ENCODE data around the gene CHST5.

CHST5 gene

GRCh38 chr16:75494661-75495075 lies 41.2 kb downstream of the CHST5 start:
- H3K27ac ChIP-seq (ENCODE audit: low read depth, low read length), result no peak overlapping the region
- H3K9me3 ChIP-seq (ENCODE audit: control insufficient read depth in 5 of 5, low read length in 5 of 5), result no peaks in the 10 kb centered on the region
- no peaks in the 10 kb centered on the region for H3K36me3 ChIP-seq (ENCODE audit: control insufficient read depth in 5 of 5, insufficient read depth in 5 of 5, low read length in 5 of 5)
- H3K9ac ChIP-seq (ENCODE audit: low read length in 5 of 5), result peak overlapping the region in 2 of 5 donors; percentile 53 to 60
- H3K4me3 ChIP-seq (ENCODE audit: low read depth in 1 of 5, low read length in 5 of 5), result peak overlapping the region; percentile 52 to 68 (median 59)
- peaks cover 0 to 13% (median 12%) of the 10 kb centered on the region in 5 donors for H3K4me1 ChIP-seq (ENCODE audit: control insufficient read depth in 5 of 5, insufficient read depth in 5 of 5, low read length in 5 of 5)
- H3K27me3 ChIP-seq (ENCODE audit: control insufficient read depth in 5 of 5, insufficient read depth in 4 of 5, low read length in 5 of 5), result peaks cover 10 to 30% (median 11%) of the 10 kb centered on the region in 5 donors

GRCh38 chr16:75494184-75494583 lies 41.7 kb downstream of the CHST5 start:
- no peak overlapping the region for H3K9ac ChIP-seq (ENCODE audit: low read length in 5 of 5)
- no peaks in the 10 kb centered on the region for H3K36me3 ChIP-seq (ENCODE audit: control insufficient read depth in 5 of 5, insufficient read depth in 5 of 5, low read length in 5 of 5)
- H3K27ac ChIP-seq (ENCODE audit: low read depth, low read length), result no peak overlapping the region
- H3K4me1 ChIP-seq (ENCODE audit: control insufficient read depth in 5 of 5, insufficient read depth in 5 of 5, low read length in 5 of 5), result peaks cover 0 to 13% (median 12%) of the 10 kb centered on the region in 5 donors
- H3K9me3 ChIP-seq (ENCODE audit: control insufficient read depth in 5 of 5, low read length in 5 of 5), result no peaks in the 10 kb centered on the region
- peaks cover 10 to 30% (median 11%) of the 10 kb centered on the region in 5 donors for H3K27me3 ChIP-seq (ENCODE audit: control insufficient read depth in 5 of 5, insufficient read depth in 4 of 5, low read length in 5 of 5)
- peak overlapping the region in 3 of 5 donors; percentile 52 to 59 (median 53) for H3K4me3 ChIP-seq (ENCODE audit: low read depth in 1 of 5, low read length in 5 of 5)

GRCh38 chr16:75491876-75492275 lies 44.0 kb downstream of the CHST5 start:
- H3K4me3 ChIP-seq (ENCODE audit: low read depth in 1 of 5, low read length in 5 of 5), result no peak overlapping the region
- H3K9ac ChIP-seq (ENCODE audit: low read length in 5 of 5), result no peak overlapping the region
- no peaks in the 10 kb centered on the region for H3K36me3 ChIP-seq (ENCODE audit: control insufficient read depth in 5 of 5, insufficient read depth in 5 of 5, low read length in 5 of 5)
- H3K4me1 ChIP-seq (ENCODE audit: control insufficient read depth in 5 of 5, insufficient read depth in 5 of 5, low read length in 5 of 5), result peaks cover 0 to 13% (median 12%) of the 10 kb centered on the region in 5 donors
- H3K27me3 ChIP-seq (ENCODE audit: control insufficient read depth in 5 of 5, insufficient read depth in 4 of 5, low read length in 5 of 5), result peaks cover 10 to 30% (median 11%) of the 10 kb centered on the region in 5 donors
- no peaks in the 10 kb centered on the region for H3K9me3 ChIP-seq (ENCODE audit: control insufficient read depth in 5 of 5, low read length in 5 of 5)
- H3K27ac ChIP-seq (ENCODE audit: low read depth, low read length), result no peak overlapping the region

GRCh38 chr16:75488322-75488721 lies 47.6 kb downstream of the CHST5 start:
- H3K27me3 ChIP-seq (ENCODE audit: control insufficient read depth in 5 of 5, insufficient read depth in 4 of 5, low read length in 5 of 5), result peaks cover 0 to 13% (median 11%) of the 10 kb centered on the region in 5 donors
- H3K9ac ChIP-seq (ENCODE audit: low read length in 5 of 5), result no peak overlapping the region
- H3K4me3 ChIP-seq (ENCODE audit: low read depth in 1 of 5, low read length in 5 of 5), result no peak overlapping the region
- H3K27ac ChIP-seq (ENCODE audit: low read depth, low read length), result no peak overlapping the region
- no peaks in the 10 kb centered on the region for H3K4me1 ChIP-seq (ENCODE audit: control insufficient read depth in 5 of 5, insufficient read depth in 5 of 5, low read length in 5 of 5)
- H3K9me3 ChIP-seq (ENCODE audit: control insufficient read depth in 5 of 5, low read length in 5 of 5), result no peaks in the 10 kb centered on the region
- H3K36me3 ChIP-seq (ENCODE audit: control insufficient read depth in 5 of 5, insufficient read depth in 5 of 5, low read length in 5 of 5), result no peaks in the 10 kb centered on the region

- Histone ChIP-seq H3K27ac (ENCODE audit: low read depth, low read length) (no peak overlapping the region), H3K9me3 (ENCODE audit: control insufficient read depth in 5 of 5, low read length in 5 of 5) (no peaks in the 10 kb centered on the region), H3K27me3 (ENCODE audit: control insufficient read depth in 5 of 5, insufficient read depth in 4 of 5, low read length in 5 of 5) (peaks cover 0 to 12% (median 7%) of the 10 kb centered on the region in 5 donors), H3K36me3 (ENCODE audit: control insufficient read depth in 5 of 5, insufficient read depth in 5 of 5, low read length in 5 of 5) (no peaks in the 10 kb centered on the region), H3K4me1 (ENCODE audit: control insufficient read depth in 5 of 5, insufficient read depth in 5 of 5, low read length in 5 of 5) (no peaks in the 10 kb centered on the region), H3K9ac (ENCODE audit: low read length in 5 of 5) (no peak overlapping the region), H3K4me3 (ENCODE audit: low read depth in 1 of 5, low read length in 5 of 5) (no peak overlapping the region)
Observed at GRCh38 chr16:75486676-75487313, 49.1 kb downstream of the CHST5 start.

GRCh38 chr16:75486014-75486675 lies 49.8 kb downstream of the CHST5 start:
- Histone ChIP-seq H3K27ac (ENCODE audit: low read depth, low read length) (no peak overlapping the region), H3K9ac (ENCODE audit: low read length in 5 of 5) (no peak overlapping the region), H3K4me1 (ENCODE audit: control insufficient read depth in 5 of 5, insufficient read depth in 5 of 5, low read length in 5 of 5) (no peaks in the 10 kb centered on the region), H3K36me3 (ENCODE audit: control insufficient read depth in 5 of 5, insufficient read depth in 5 of 5, low read length in 5 of 5) (no peaks in the 10 kb centered on the region), H3K9me3 (ENCODE audit: control insufficient read depth in 5 of 5, low read length in 5 of 5) (no peaks in the 10 kb centered on the region), H3K27me3 (ENCODE audit: control insufficient read depth in 5 of 5, insufficient read depth in 4 of 5, low read length in 5 of 5) (peaks cover 0 to 11% (median 4%) of the 10 kb centered on the region in 5 donors), H3K4me3 (ENCODE audit: low read depth in 1 of 5, low read length in 5 of 5) (no peak overlapping the region)

GRCh38 chr16:75485230-75486013 lies 50.5 kb downstream of the CHST5 start:
- Histone ChIP-seq H3K9me3 (ENCODE audit: control insufficient read depth in 5 of 5, low read length in 5 of 5) (no peaks in the 10 kb centered on the region), H3K36me3 (ENCODE audit: control insufficient read depth in 5 of 5, insufficient read depth in 5 of 5, low read length in 5 of 5) (no peaks in the 10 kb centered on the region), H3K4me3 (ENCODE audit: low read depth in 1 of 5, low read length in 5 of 5) (no peak overlapping the region), H3K4me1 (ENCODE audit: control insufficient read depth in 5 of 5, insufficient read depth in 5 of 5, low read length in 5 of 5) (no peaks in the 10 kb centered on the region), H3K9ac (ENCODE audit: low read length in 5 of 5) (no peak overlapping the region), H3K27ac (ENCODE audit: low read depth, low read length) (no peak overlapping the region), H3K27me3 (ENCODE audit: control insufficient read depth in 5 of 5, insufficient read depth in 4 of 5, low read length in 5 of 5) (peaks cover 0 to 11% (median 4%) of the 10 kb centered on the region in 5 donors)

GRCh38 chr16:75483222-75483621 lies 52.7 kb downstream of the CHST5 start:
- H3K27me3 ChIP-seq (ENCODE audit: control insufficient read depth in 5 of 5, insufficient read depth in 4 of 5, low read length in 5 of 5), result peaks cover 0 to 11% (median 6%) of the 10 kb centered on the region in 5 donors
- no peaks in the 10 kb centered on the region for H3K36me3 ChIP-seq (ENCODE audit: control insufficient read depth in 5 of 5, insufficient read depth in 5 of 5, low read length in 5 of 5)
- H3K4me3 ChIP-seq (ENCODE audit: low read depth in 1 of 5, low read length in 5 of 5), result no peak overlapping the region
- no peaks in the 10 kb centered on the region for H3K9me3 ChIP-seq (ENCODE audit: control insufficient read depth in 5 of 5, low read length in 5 of 5)
- H3K4me1 ChIP-seq (ENCODE audit: control insufficient read depth in 5 of 5, insufficient read depth in 5 of 5, low read length in 5 of 5), result no peaks in the 10 kb centered on the region
- no peak overlapping the region for H3K9ac ChIP-seq (ENCODE audit: low read length in 5 of 5)
- no peak overlapping the region for H3K27ac ChIP-seq (ENCODE audit: low read depth, low read length)

GRCh38 chr16:75482434-75483205 lies 53.3 kb downstream of the CHST5 start:
- H3K27me3 ChIP-seq (ENCODE audit: control insufficient read depth in 5 of 5, insufficient read depth in 4 of 5, low read length in 5 of 5), result peaks cover 0 to 13% (median 6%) of the 10 kb centered on the region in 5 donors
- H3K9me3 ChIP-seq (ENCODE audit: control insufficient read depth in 5 of 5, low read length in 5 of 5), result no peaks in the 10 kb centered on the region
- H3K4me3 ChIP-seq (ENCODE audit: low read depth in 1 of 5, low read length in 5 of 5), result no peak overlapping the region
- H3K27ac ChIP-seq (ENCODE audit: low read depth, low read length), result no peak overlapping the region
- no peaks in the 10 kb centered on the region for H3K36me3 ChIP-seq (ENCODE audit: control insufficient read depth in 5 of 5, insufficient read depth in 5 of 5, low read length in 5 of 5)
- no peak overlapping the region for H3K9ac ChIP-seq (ENCODE audit: low read length in 5 of 5)
- no peaks in the 10 kb centered on the region for H3K4me1 ChIP-seq (ENCODE audit: control insufficient read depth in 5 of 5, insufficient read depth in 5 of 5, low read length in 5 of 5)

All from subcutaneous abdominal adipose tissue (tissue), 5 donors.